Measurements from ENCODE around the gene CRYAB. TPM values are rescaled to one million over a fixed set of nuclear protein-coding genes. Genes with fewer than 3 reads are reported as not detected.
"Not testable (repeated sequence)": the region's sequence is repeated elsewhere in the genome, so short reads cannot be mapped to it uniquely, and the experiment has no call there.

Gene CRYAB
- total RNA-seq, 1 experiment from 2014 or later, result 1.7 TPM

DNA sequence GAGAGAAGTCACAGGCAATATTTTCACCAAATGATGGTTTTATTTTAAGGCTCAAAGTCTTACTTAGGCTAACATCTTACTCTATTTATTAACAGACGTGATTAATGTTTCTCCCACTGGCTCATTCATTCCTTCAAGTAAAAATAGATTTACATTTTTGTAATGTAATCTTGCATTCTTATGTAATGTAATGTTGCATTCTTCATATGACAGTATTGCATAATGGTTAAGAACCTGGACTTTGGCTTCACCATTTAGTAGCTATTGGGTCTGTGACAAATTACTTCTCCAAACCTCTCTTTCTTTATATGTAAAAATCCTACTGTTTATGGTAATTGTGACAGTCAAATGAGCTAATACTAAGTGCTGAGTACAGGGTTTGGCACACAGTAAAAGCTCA is 22.3 kb upstream of the CRYAB start:
- no peak for DNase-seq (ENCODE audit: low read depth)

DNA sequence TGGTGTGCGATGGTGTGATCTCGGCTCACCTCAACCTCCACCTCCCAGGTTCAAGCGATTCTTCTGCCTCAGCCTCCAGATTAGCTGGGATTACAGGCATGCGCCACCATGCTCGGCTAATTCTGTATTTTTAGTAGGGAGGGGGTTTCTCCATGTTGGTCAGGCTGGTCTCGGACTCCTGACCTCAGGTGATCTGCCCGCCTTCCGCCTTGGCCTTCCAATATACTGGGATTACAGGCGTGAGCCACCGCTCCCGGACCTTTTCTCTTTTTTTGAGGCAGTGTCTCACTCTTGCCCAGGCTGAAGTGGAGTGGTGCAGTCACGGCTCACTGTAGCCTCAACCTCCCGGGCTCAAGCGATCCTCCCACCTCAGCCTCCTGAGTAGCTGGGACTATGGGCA is 21.6 kb upstream of the CRYAB start:
- not testable (repeated sequence) for DNase-seq (ENCODE audit: low read depth)

DNA sequence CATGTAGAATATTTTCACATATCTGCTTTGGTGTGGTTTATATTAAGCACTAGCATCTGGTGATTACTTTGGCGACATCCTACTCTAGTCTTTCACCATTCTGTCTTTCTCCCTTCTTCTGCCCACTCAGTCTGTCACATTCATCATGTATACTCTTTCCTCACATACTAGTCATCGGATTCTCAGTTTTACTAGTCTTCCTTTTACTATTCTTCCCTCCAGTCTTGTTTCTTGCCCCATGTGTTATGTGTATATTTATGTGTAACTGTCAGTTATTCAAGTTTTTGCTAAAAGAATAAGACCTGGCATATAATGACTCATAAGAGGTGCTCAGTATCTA is 21.0 kb upstream of the CRYAB start:
- DNase-seq (ENCODE audit: low read depth), result no peak

DNA sequence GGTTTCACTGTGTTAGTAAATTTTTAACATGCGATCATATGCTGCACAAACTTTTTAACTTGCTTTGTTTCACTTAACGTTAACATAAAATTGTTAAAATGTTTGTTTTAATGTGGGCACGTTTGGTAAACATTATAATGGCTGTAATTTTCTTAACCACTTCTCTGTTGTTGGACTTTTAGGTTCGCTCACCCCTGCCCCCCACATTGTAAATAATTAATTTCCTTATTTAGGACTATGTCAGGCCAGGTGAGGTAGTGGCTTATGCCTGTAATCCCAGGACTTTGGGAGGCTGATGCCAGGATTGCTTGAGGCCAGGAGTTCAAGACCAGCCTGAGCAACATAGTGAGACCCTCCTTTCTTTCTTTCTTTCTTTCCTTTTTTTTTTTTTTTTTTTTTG is 18.9 kb upstream of the CRYAB start:
- DNase-seq (ENCODE audit: low read depth), result no peak

GRCh38 chr11:111926505-111927391 is 15.2 kb upstream of the CRYAB start:
- DNase-seq (ENCODE audit: low read depth), result peak; percentile 94

GRCh38 chr11:111925953-111926352 is 14.4 kb upstream of the CRYAB start:
- DNase-seq (ENCODE audit: low read depth), result no peak

GRCh38 chr11:111923951-111924350 is 12.4 kb upstream of the CRYAB start:
- DNase-seq (ENCODE audit: low read depth), result peak; percentile 20

- DNase-seq (ENCODE audit: low read depth), result peak; percentile 48
Measured at GRCh38 chr11:111923351-111923788, 11.8 kb upstream of the CRYAB start.

- peak; percentile 69 for DNase-seq (ENCODE audit: low read depth)
Measured at GRCh38 chr11:111922803-111923202, 11.2 kb upstream of the CRYAB start.

GRCh38 chr11:111921541-111922230 is 10.1 kb upstream of the CRYAB start:
- DNase-seq (ENCODE audit: low read depth), result no peak

DNA sequence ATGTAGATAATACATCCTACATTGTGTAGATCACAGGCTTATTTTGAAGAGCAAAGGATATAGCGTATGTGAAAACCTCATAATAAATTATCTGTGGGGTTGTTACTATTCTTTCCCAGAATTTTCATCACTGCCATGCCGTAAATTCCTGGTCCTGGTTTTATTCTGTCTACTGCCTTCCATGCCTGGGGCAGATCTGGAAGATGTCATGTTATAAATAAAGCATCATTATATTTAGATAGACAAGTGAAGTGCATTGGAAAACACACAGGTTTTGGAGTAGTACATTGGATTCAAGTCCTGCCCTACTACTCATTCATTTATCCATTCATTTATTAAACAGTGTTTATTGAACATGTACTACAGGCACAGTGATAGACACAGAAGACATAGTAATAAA is 9.3 kb upstream of the CRYAB start:
- DNase-seq (ENCODE audit: low read depth), result no peak

- DNase-seq (ENCODE audit: low read depth), result no peak
Measured at GRCh38 chr11:111918390-111919256, 7.1 kb upstream of the CRYAB start, which contains the start of gene C11orf52. Gene C11orf52 (plus strand): TSS chr11:111918913. CDS start chr11:111918973, 60 bp downstream.

- DNase-seq (ENCODE audit: low read depth), result no peak
Measured at GRCh38 chr11:111917788-111918187, 6.2 kb upstream of the CRYAB start.

- no peak for DNase-seq (ENCODE audit: low read depth)
Measured at GRCh38 chr11:111917312-111917711, 5.7 kb upstream of the CRYAB start.

GRCh38 chr11:111916768-111917167 is 5.2 kb upstream of the CRYAB start:
- DNase-seq (ENCODE audit: low read depth), result no peak

- DNase-seq (ENCODE audit: low read depth), result peak; percentile 27
Measured at GRCh38 chr11:111913997-111914396, 2.4 kb upstream of the CRYAB start.

- no peak for DNase-seq (ENCODE audit: low read depth)
Measured at GRCh38 chr11:111913031-111913861, 1.7 kb upstream of the CRYAB start.

DNA sequence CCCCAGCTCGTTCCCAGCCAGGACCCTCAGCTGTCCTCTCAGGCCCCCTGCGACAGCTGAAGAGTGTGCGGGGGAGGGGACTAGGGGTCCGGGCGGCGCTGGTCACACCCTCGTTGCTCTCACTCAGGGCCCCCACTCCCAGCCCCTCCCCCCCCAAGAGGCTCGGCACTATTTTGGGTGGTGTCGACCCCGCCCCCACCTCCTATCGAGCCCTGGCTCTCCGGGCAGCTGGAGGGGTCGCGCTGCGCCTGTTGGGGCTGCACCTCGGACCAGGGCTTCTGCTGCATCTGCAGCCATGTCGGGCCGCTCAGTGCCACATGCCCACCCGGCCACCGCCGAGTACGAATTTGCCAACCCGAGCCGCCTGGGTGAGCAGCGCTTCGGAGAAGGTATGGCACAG is 965 bp upstream of the CRYAB start, which contains the start of gene HSPB2:
Gene HSPB2 (plus strand): TSS at position 200 of the 400 bp plus-strand sequence. CDS start 96 bp downstream, at position 296.
- DNase-seq (ENCODE audit: low read depth), result no peak

DNA sequence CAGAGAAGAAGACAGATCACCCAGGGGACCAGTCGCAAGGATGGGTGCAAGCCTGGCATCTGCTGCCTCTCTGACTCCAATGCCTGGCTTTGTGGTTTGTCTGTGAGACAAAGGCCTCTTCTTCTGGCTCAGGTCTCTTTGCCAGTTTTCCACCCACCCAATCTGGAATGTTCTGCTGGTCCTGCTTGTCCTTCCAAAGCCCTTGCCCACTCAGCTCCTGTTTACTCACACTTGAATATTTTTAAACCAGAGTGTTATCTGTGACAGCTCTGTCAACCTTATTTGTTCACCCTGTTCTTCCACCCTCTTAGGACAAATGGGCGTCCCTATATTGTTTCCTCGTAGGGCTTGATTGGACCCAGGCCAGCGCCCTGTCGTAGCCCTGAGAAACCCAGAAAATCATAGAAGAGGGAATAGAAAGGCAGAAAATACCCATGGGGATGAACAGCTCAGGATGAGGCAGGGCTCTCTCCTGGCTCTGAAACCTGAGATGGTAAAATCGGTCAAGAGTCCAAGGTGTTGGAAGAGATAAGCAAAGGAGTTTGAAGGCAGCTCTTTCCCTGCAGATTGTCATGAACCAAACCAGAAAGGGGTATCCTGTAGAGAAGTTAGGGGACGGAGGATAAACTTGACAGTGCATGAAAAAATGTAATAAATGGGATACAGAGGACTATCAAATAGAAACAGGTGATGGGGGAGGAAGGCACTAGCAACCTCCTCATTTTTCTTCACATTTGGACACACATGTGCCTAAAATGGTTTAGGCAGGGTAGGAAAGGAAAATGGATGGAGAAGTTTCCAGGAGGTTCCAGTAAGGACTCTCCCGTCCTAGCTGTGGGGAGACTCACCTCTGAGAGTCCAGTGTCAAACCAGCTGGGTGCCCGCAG is 651 bp downstream of the CRYAB start:
- DNase-seq (ENCODE audit: low read depth), result no peak

GRCh38 chr11:111909378-111909777 is 2.2 kb downstream of the CRYAB start:
- DNase-seq (ENCODE audit: low read depth), result no peak
